ENCODE data around the gene TMPRSS4. TPM values are rescaled to one million over a fixed set of nuclear protein-coding genes. Genes with fewer than 3 reads are reported as not detected.

The TMPRSS4 gene
- total and polyA plus RNA-seq, 2 of the 13 experiments (the other 11 are each of a cell fraction or from before 2014, with no cell fraction given) = 0.32 TPM; not detected in 1

GRCh38 chr11:118145285-118146227 is 68.7 kb downstream of the TMPRSS4 start (continued):
- TF ChIP-seq, protein P1, sequence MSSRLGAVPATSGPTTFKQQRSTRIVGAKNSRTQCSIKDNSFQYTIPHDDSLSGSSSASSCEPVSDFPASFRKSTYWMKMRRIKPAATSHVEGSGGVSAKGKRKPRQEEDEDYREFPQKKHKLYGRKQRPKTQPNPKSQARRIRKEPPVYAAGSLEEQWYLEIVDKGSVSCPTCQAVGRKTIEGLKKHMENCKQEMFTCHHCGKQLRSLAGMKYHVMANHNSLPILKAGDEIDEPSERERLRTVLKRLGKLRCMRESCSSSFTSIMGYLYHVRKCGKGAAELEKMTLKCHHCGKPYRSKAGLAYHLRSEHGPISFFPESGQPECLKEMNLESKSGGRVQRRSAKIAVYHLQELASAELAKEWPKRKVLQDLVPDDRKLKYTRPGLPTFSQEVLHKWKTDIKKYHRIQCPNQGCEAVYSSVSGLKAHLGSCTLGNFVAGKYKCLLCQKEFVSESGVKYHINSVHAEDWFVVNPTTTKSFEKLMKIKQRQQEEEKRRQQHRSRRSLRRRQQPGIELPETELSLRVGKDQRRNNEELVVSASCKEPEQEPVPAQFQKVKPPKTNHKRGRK (CRISPR knock-in tag; IDR thresholded peaks at IDR 0.05) = 0 out of 2 replicates have a peak, but pooled peaks have one; percentile 15
- TF ChIP-seq ZNF547 (CRISPR knock-in tag; IDR thresholded peaks at IDR 0.05) (0 out of 2 replicates have a peak, but pooled peaks have one; percentile 38), ARNT (IDR thresholded peaks at IDR 0.05) (no peak), ZIK1 (CRISPR knock-in tag; IDR thresholded peaks at IDR 0.05; ENCODE audit: borderline replicate concordance, low read depth) (0 out of 2 replicates have a peak, but pooled peaks have one; percentile 55), ZNF407 (CRISPR knock-in tag; IDR thresholded peaks at IDR 0.05; ENCODE audit: not compliant biosample characterization) (no peak), ZNF687 (CRISPR knock-in tag; IDR thresholded peaks at IDR 0.05) (peak; percentile 77), ZSCAN5A (CRISPR knock-in tag; IDR thresholded peaks at IDR 0.05; ENCODE audit: borderline replicate concordance) (no peak), TBX2 (CRISPR knock-in tag; IDR thresholded peaks at IDR 0.05; ENCODE audit: borderline replicate concordance) (peak; percentile 55), ATF1 (CRISPR knock-in tag; IDR thresholded peaks at IDR 0.05) (no peak), TEAD3 (CRISPR knock-in tag; optimal IDR thresholded peaks at IDR 0.05; ENCODE audit: borderline replicate concordance) (no peak)

Measured in HepG2 (cell line).